GM19025 (cell line): ENCODE results near the gene PSMD2.
"Not testable (repeated sequence)": the region's sequence is repeated elsewhere in the genome, so short reads cannot be mapped to it uniquely, and the experiment has no call there.

Experiments used
- ATAC-seq: cut with Tn5 transposase; IDR thresholded peaks from one replicate; pipeline ENCODE4 v1.9.1; 2021; ENCODE audit warnings: mild to moderate bottlenecking, low read depth, moderate library complexity; ENCODE audit not compliant: unreplicated experiment

PSMD2 gene

DNA sequence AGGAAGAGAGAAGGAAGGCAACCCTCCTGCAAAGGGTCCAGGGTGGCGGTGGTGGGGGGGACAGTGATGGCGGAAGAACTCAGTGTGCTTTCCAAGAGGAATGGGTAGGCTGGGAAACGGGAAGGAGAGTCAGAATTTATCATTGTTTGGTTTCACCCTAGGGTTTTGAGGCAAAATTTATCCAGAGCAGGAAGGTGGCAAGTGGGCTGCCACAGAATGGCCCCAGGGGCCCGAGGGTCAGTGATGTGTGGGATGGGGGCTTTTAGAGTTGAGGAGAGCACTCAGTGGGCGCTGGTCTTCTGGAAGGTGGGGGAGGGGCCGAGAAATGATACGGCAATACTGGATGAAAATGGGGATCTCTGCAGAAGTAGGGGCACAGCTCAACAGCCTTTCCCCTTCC is 38.9 kb downstream of the PSMD2 start:
- ATAC-seq: no peak

GRCh38 chr3:184338511-184338945 is 39.5 kb downstream of the PSMD2 start:
- no peak for ATAC-seq

DNA sequence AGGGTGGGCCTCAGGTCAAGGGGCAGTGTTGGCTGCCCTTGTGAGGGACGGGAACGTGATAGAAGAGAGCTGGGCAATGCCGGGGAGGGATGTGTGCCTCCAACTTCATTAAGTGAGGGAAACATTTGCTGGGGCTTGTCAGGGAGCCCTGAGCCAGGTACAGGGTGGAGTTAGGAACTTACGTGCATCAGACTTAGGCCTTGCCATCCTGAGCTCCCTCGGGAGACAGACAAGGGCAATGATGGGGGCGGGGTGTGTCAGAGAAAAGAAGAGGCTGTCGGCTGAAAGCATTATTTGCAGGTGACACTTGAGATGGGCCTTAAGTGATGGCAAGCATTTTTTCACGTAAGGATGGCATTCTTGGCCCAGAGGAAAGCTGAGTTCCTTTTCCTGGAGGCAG is 40.0 kb downstream of the PSMD2 start:
- no peak for ATAC-seq

GRCh38 chr3:184339451-184340135 is 40.6 kb downstream of the PSMD2 start:
- not testable (repeated sequence) for ATAC-seq

DNA sequence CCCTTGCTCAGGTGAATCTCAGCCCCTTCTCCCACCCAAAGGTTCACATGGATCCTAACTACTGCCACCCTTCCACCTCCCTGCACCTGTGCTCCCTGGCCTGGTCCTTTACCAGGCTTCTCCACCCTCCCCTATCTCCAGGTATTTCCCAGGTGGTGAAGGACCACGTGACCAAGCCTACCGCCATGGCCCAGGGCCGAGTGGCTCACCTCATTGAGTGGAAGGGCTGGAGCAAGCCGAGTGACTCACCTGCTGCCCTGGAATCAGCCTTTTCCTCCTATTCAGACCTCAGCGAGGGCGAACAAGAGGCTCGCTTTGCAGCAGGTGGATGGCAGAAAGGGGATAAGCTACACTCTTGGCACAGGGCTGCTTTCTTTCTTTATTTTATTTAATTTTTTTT is 42.9 kb downstream of the PSMD2 start:
- no peak for ATAC-seq

DNA sequence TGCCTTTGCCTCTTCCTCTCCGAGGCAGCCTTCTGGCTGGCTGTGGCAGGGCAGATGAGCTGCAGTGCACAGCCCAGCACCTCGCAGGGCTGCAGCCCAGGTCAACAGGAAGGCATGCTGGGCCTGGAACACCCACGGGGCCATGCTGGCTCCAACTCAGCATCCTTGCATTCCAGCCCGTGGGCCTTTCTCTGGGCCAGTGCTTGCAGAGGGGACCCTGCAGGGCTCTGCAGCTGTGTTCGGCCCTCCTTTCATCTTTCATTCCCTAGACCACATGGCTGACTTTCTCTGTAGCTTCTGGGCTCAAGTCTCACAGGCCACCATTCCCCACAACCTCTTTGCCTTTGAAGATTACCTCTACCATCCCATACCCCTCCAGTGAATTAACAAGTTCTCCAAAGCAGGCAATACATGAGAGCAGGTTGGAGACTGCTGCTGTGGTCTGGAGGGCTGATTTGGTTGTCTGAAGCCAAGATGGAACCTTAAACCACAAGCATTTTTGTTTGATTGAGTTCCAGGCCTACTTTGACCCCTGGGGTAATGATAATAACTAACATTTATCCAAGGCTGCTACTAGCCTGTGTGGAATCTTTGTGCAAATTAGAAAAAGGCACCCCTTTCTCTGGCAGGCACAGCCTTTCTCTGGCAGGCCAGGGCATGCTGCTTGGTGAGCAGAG is 44.3 kb downstream of the PSMD2 start:
- no peak for ATAC-seq

DNA sequence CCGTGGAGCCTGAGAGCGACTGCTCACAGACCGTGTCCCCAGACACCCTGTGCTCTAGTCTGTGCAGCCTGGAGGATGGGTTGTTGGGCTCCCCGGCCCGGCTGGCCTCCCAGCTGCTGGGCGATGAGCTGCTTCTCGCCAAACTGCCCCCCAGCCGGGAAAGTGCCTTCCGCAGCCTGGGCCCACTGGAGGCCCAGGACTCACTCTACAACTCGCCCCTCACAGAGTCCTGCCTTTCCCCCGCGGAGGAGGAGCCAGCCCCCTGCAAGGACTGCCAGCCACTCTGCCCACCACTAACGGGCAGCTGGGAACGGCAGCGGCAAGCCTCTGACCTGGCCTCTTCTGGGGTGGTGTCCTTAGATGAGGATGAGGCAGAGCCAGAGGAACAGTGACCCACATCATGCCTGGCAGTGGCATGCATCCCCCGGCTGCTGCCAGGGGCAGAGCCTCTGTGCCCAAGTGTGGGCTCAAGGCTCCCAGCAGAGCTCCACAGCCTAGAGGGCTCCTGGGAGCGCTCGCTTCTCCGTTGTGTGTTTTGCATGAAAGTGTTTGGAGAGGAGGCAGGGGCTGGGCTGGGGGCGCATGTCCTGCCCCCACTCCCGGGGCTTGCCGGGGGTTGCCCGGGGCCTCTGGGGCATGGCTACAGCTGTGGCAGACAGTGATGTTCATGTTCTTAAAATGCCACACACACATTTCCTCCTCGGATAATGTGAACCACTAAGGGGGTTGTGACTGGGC is 45.7 kb downstream of the PSMD2 start:
- no peak for ATAC-seq

DNA sequence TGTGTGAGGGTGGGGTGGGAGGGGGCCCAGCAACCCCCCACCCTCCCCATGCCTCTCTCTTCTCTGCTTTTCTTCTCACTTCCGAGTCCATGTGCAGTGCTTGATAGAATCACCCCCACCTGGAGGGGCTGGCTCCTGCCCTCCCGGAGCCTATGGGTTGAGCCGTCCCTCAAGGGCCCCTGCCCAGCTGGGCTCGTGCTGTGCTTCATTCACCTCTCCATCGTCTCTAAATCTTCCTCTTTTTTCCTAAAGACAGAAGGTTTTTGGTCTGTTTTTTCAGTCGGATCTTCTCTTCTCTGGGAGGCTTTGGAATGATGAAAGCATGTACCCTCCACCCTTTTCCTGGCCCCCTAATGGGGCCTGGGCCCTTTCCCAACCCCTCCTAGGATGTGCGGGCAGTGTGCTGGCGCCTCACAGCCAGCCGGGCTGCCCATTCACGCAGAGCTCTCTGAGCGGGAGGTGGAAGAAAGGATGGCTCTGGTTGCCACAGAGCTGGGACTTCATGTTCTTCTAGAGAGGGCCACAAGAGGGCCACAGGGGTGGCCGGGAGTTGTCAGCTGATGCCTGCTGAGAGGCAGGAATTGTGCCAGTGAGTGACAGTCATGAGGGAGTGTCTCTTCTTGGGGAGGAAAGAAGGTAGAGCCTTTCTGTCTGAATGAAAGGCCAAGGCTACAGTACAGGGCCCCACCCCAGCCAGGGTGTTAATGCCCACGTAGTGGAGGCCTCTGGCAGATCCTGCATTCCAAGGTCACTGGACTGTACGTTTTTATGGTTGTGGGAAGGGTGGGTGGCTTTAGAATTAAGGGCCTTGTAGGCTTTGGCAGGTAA is 46.5 kb downstream of the PSMD2 start:
- no peak for ATAC-seq

DNA sequence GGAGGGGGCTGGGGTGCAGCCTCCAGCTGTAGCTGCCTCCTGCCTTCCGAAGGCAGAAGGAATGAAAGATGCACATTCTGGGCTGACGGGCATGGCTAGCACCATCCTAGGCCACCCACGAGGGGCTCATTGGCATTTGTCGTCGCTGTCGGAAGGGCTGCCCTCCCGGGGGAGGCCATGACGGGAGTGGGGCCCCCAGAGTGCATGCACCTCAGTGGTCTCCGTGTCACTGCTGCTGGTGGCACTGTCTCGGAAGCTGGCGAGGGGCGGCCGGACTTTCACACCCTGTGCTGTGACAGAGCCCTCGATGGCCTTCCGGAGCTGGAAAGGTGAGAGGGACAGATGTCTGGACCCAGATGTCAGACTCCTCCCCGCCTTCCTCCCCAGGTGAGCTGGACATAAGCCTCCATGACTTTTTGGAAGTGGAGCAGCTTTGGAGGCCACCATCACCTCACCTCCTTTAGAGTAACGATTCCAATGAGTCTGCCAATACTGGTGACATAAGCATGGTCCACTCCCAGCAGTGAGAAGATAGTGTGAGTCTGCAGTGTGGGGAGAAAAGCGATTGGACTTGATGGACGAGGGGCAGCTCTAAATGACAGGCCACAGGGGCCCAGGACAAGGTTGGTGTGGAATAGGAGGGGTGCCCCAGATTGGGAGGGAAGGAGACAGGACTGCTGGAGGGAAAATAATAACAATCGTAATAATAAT is 47.6 kb downstream of the PSMD2 start:
- ATAC-seq: no peak

DNA sequence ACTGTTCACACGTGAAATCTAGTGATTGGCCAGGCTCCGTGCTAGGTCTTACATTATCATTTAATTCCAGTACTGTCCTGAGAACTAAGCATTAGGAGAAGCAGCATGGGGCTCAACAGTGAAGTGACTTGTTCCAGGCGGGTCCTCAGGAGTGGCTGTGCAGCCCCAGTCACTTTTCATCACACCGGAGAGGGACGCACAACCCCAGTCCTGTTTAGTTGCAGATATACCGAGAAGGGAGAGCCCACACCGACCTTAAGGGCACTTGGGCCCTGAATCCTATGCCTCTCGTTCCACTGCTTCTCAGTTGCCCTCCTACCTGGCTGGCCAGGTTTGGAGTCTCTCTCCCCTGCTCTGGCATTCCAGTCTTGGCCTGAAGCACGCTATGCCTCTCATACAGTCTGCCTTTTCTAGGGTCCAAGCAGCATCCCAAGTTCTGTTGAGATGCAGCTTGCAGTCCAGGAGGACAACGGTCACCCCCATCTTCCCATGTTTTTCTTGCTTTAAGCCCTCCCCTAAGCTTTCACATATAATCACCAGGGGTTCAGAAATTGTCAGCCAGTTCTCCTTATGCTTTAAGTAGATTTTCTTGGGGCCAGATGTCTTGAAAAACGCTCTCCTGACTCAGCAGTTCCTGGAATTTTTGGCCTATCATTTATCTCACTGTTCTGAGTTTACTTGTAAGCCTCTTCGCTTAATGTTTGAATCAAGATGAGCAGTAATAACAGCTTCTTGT is 48.4 kb downstream of the PSMD2 start:
- ATAC-seq: no peak

DNA sequence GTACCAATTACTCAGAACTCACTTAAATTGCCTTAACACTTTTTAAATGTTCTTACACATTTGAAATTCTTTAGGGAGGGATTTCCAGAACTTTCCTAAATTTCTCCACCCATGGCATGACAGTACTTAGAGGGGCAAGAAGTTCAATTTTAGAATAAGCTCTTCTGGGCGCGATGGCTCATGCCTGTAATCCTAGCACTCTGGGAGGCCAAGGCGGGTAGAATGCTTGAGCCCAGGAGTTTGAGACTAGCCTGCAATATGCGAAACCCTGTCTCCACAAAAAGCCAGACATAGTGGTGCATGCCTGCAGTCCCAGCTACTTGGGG is 49.0 kb downstream of the PSMD2 start:
- no peak for ATAC-seq

GRCh38 chr3:184349563-184350470 is 50.8 kb downstream of the PSMD2 start:
- ATAC-seq: no peak

DNA sequence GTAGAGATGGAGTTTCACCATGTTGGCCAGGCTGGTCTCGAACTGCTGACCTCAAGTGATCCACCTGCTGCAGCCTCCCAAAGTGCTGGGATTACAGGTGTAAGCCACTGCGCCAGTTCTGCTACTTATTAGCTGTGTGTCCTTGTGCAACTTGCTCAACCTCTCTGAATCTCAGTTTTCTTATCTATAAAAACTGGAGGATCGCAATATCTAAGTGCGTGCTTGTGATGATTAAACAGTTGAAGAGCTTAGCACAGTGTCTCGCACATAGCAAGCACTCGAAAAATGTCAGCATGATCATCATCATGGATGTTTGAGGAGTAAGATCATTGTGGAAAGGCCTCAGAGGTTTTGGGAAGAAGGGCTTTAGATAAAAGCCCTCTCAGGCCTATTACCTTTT is 51.6 kb downstream of the PSMD2 start:
- no peak for ATAC-seq

GRCh38 chr3:184351511-184352148 is 52.6 kb downstream of the PSMD2 start:
- no peak for ATAC-seq

- no peak for ATAC-seq
Observed at GRCh38 chr3:184352149-184352785, 53.2 kb downstream of the PSMD2 start.

DNA sequence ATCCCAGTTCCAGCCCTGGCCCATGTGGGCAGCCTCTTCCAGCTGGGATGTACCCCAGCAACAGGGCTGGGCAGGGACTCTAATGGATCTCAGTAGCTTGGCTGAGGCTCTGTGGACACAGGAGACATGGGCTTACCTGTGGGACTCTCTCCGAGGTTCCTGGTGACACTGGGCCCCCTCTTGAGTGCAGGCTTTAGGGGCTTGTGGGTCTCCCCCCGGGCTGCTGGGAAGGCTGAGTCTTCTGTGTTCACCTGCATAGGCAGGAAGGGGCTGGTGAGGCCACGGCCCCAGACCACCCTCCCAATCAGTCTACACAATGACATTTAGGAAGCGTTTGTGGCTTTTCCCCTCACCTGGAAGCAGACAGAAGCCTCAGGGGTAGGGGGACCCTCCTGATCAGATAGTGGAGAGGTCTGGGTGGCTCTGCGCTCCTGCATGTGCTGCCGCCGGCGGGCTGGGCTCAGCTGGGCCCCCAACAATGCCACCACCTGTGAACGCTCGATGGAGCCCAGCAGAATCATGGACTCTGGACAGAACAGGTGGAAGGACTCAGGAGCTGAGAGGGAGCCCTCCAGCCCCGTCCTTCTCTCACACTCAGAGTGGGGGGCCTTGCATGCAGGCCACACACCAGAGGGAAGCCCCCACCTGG is 54.0 kb downstream of the PSMD2 start:
- ATAC-seq: no peak

GRCh38 chr3:184353546-184353941 is 54.5 kb downstream of the PSMD2 start:
- no peak for ATAC-seq
